K562 (cell line): ENCODE data around the gene NBEAL1. TPM values are rescaled to one million over a fixed set of nuclear protein-coding genes. Genes with fewer than 3 reads are reported as not detected.

Experiments used
- ATAC-seq: fragments of 200-7000 bp; cut with Tn5 transposase; 3 replicates; pipeline ENCODE4 v1.9.1; 2020; ENCODE audit warnings: moderate library complexity
- BruUV-seq: library from RNA; stranded (reverse); fragments of 400-500 nt; replicated peaks from 2 replicates; lab custom pipeline; 2021; lab: Mats Ljungman, UMichigan
- CTCF ChIA-PET: fragments of 300-600 bp; formaldehyde crosslinking; extraction: SDS; loops from one replicate; lab custom pipeline; 2021; ENCODE audit warnings: low intra/inter-chr PET ratio; lab: Yijun Ruan, JAX
- POLR2A ChIA-PET: fragments of 300-600, 350-650 bp; sonication (Branson Sonifier 250); formaldehyde crosslinking; extraction: SDS; loops from one replicate; lab custom pipeline; 2021; ENCODE audit warnings: antibody characterized with exemption, inconsistent platforms; lab: Yijun Ruan, JAX
- DNase-seq, 4 experiments: peaks; one replicate each; pipeline versions ENCODE4 v3.0.0 to v3.0.0-alpha.2; 2011 to 2018; ENCODE audit warnings: low spot score in 3 of 4, mixed read lengths in 3 of 4; ENCODE audit errors: extremely low read depth in 1 of 4
- FAIRE-seq: peaks from 2 replicates; lab custom pipeline; 2011; peaks lifted over from hg19 to GRCh38; lab: Jason Lieb, UNC
- H2AFZ ChIP-seq: 2 replicates; pipeline ENCODE4 v1.6.0; 2011; ENCODE audit warnings: low read depth, low read length, control low read depth, inconsistent platforms
- H3K27ac ChIP-seq: fragments of 200-600 bp; 3 replicates; pipeline ENCODE4 v1.8.0; 2011; ENCODE audit warnings: low read depth, mild to moderate bottlenecking, control low read depth, inconsistent platforms, low read length, moderate library complexity, mixed read lengths; ENCODE audit errors: extremely low read depth
- H3K27me3 ChIP-seq, 2 experiments: fragments of 300-600 bp in 1 of 2; 2 replicates in 1 of 2; 3 replicates in 1 of 2; pipeline versions ENCODE4 v1.6.0 to v1.8.0; 2011; ENCODE audit warnings: inconsistent platforms in 2 of 2, low read length in 2 of 2, mild to moderate bottlenecking in 1 of 2, mixed read lengths in 1 of 2, moderate library complexity in 1 of 2; ENCODE audit not compliant: control insufficient read depth in 2 of 2, insufficient read depth in 2 of 2
- H3K36me3 ChIP-seq: fragments of 300-600 bp; 3 replicates; pipeline ENCODE4 v1.8.0; 2011; ENCODE audit warnings: mild to moderate bottlenecking, low read length, inconsistent platforms; ENCODE audit not compliant: control insufficient read depth, insufficient read depth
- H3K4me1 ChIP-seq, 2 experiments: fragments of 200-600 bp in 1 of 2; replicated peaks in 1 of 2; 2 replicates in 1 of 2; 3 replicates in 1 of 2; pipeline versions ENCODE4 v1.5.1 to v1.8.0; 2011; ENCODE audit warnings: inconsistent platforms in 2 of 2, low read length in 2 of 2, mild to moderate bottlenecking in 1 of 2, mixed read lengths in 1 of 2, moderate library complexity in 1 of 2; ENCODE audit not compliant: control insufficient read depth in 2 of 2, insufficient read depth in 2 of 2
- H3K4me2 ChIP-seq: 2 replicates; pipeline ENCODE4 v1.6.1; 2011; ENCODE audit warnings: low read length, control low read depth, inconsistent platforms, mixed read lengths; ENCODE audit not compliant: insufficient read depth
- H3K4me3 ChIP-seq: fragments of 200-600 bp; sonication (generic), shearing (Covaris generic); 2 replicates; pipeline ENCODE4 v1.5.1; 2016; ENCODE audit warnings: control low read depth, inconsistent platforms
- H3K79me2 ChIP-seq: fragments of 200-600 bp; 3 replicates; pipeline ENCODE4 v1.8.0; 2011; ENCODE audit warnings: low read length, inconsistent platforms; ENCODE audit not compliant: control insufficient read depth, insufficient read depth
- H3K9ac ChIP-seq, 2 experiments: 2 replicates each; pipeline versions ENCODE4 v1.6.0 to v1.6.1; 2011; ENCODE audit warnings: low read depth in 2 of 2, low read length in 2 of 2, control low read depth in 1 of 2, inconsistent platforms in 1 of 2, mild to moderate bottlenecking in 1 of 2, mixed read lengths in 1 of 2; ENCODE audit not compliant: insufficient read depth in 1 of 2
- H3K9me1 ChIP-seq: one replicate; pipeline ENCODE4 v1.6.0; 2011; ENCODE audit warnings: inconsistent platforms, mild to moderate bottlenecking, low read length, moderate library complexity; ENCODE audit not compliant: control insufficient read depth, insufficient read depth
- H3K9me3 ChIP-seq: replicated peaks from 2 replicates; pipeline ENCODE4 v1.5.1; 2011; ENCODE audit warnings: low read depth, low read length, inconsistent platforms; ENCODE audit not compliant: control insufficient read depth, insufficient read depth
- H4K20me1 ChIP-seq: replicated peaks from 2 replicates; pipeline ENCODE4 v1.6.1; 2011; ENCODE audit warnings: low read length, inconsistent platforms, mixed read lengths; ENCODE audit not compliant: control insufficient read depth, insufficient read depth
- ESRRA ChIP-seq: fragments of 450-650 bp; IDR thresholded peaks from 2 replicates; pipeline ENCODE4 v1.6.1; 2014; ENCODE audit warnings: low read depth, mild to moderate bottlenecking, moderate library complexity, borderline replicate concordance
- GATAD2B ChIP-seq: fragments of 450-650 bp; IDR thresholded peaks from 2 replicates; pipeline ENCODE4 v1.6.1; 2017; ENCODE audit warnings: mild to moderate bottlenecking, borderline replicate concordance
- MEIS2 ChIP-seq: fragments of 450-650 bp; IDR thresholded peaks from 2 replicates; pipeline ENCODE4 v1.6.1; 2014; ENCODE audit warnings: mild to moderate bottlenecking; ENCODE audit not compliant: partially characterized antibody
- NFYB ChIP-seq: IDR thresholded peaks from 2 replicates; pipeline ENCODE4 v1.6.1; 2011; ENCODE audit warnings: mild to moderate bottlenecking, moderate library complexity; ENCODE audit not compliant: insufficient read length; ENCODE audit errors: extremely low read depth
- RBM39 ChIP-seq: fragments of 200-400 bp; formaldehyde crosslinking; optimal IDR thresholded peaks from 2 replicates; pipeline ENCODE3; 2018; ENCODE audit warnings: low read depth, low read length
- SMAD2 ChIP-seq: fragments of 150-350 bp; IDR thresholded peaks from 2 replicates; pipeline ENCODE4 v1.6.1; 2014; ENCODE audit warnings: low read depth, mild to moderate bottlenecking, low read length
- TOE1 ChIP-seq, 2 experiments: fragments of 450-650 bp in 1 of 2; sonication (generic) in 1 of 2; formaldehyde crosslinking in 1 of 2; IDR thresholded peaks; 2 replicates each; pipeline versions ENCODE4 v1.7.1 to v1.8.0; 2016 to 2022; ENCODE audit warnings: borderline replicate concordance in 2 of 2, mild to moderate bottlenecking in 2 of 2, antibody characterized with exemption in 1 of 2, inconsistent platforms in 1 of 2, low read depth in 1 of 2, missing genetic modification reagents in 1 of 2, moderate library complexity in 1 of 2
- ZNF12 ChIP-seq: sonication (generic); formaldehyde crosslinking; IDR thresholded peaks from 2 replicates; pipeline ENCODE4 v1.4.0; 2020; ENCODE audit warnings: mild to moderate bottlenecking, missing genetic modification reagents
- WGBS: fragments of 100-300 bp; shearing (Covaris generic); methylation state at CpG from one replicate; pipeline ENCODE4 v1.1.6; 2016; ENCODE audit warnings: low coverage, mixed read lengths; ENCODE audit not compliant: insufficient coverage; ENCODE audit errors: missing lambda C conversion rate; 5-methylcytosine and 5-hydroxymethylcytosine counted together
- in situ Hi-C: fragments of 300-500 bp; cut with MboI; formaldehyde crosslinking; loops from 4 replicates; pipeline ENCODE4 v1.15.0; 2018; ENCODE audit warnings: inconsistent platforms, mixed read lengths
- intact Hi-C: fragments of 100-400 bp; cut with micrococcal nuclease; formaldehyde crosslinking; loops from 2 replicates; pipeline ENCODE4 v1.14.2; 2022
- polyA plus RNA-seq, 8 experiments: library from polyadenylated mRNA; depleted of rRNA in 4 of 8; stranded (reverse) in 5 of 8; unstranded in 3 of 8; fragments of >200 nt; fragmentation: Nextera tagmentation in 2 of 8; fragmentation: Illumina TruSeq in 1 of 8; extraction: Ambion mirVana in 2 of 8; extraction: Trizol in 1 of 8; gene quantifications; 2 replicates each; pipeline versions ENCODE4 v1.2.1 to v1.2.3, GENCODE V29; 2011 to 2014; ENCODE audit warnings: inconsistent platforms in 1 of 8, missing spikeins in 1 of 8
- total RNA-seq, 7 experiments: library from RNA; depleted of rRNA in 6 of 7; stranded (reverse); fragments of >200 nt in 6 of 7; fragmentation: Illumina TruSeq in 2 of 7; extraction: Trizol in 2 of 7; gene quantifications; 2 replicates each; pipeline versions ENCODE4 v1.2.1 to v1.2.3, GENCODE V29; 2011 to 2021; ENCODE audit warnings: low replicate concordance in 1 of 7
- TF ChIP-seq, protein P1 (sequence below): sonication (generic); formaldehyde crosslinking; IDR thresholded peaks from 2 replicates; pipeline ENCODE4 v1.8.0; 2022; ENCODE audit warnings: mild to moderate bottlenecking, low read depth, missing genetic modification reagents

Gene NBEAL1
- total and polyA plus RNA-seq, 9 of the 15 experiments (the other 6 are each of a cell fraction or from before 2014, with no cell fraction given), result 2.1 to 13.5 (median 7.3) TPM

DNA sequence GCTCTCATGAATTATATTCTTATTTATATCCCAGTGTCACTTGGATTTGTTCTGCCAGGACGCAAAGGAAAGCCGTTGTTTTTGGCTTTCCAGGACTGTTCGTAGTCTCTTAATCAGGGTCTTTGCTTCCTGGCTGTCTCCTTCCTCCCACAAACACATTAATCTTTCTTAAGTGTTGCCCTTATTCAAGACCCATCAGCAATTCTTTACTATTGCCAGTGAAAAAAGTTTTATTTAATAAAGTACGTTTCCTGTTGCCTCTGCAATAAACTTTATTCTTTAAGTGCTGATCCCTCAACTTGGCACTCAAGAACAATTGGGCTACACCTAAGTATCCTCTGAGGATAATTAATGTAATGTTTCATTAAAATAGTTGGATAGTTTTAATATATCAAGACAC is 155.8 kb downstream of the NBEAL1 start:
- FAIRE-seq, result no peak
- BruUV-seq, result no TSS peak
- POLR2A ChIA-PET, result no interaction called here

DNA sequence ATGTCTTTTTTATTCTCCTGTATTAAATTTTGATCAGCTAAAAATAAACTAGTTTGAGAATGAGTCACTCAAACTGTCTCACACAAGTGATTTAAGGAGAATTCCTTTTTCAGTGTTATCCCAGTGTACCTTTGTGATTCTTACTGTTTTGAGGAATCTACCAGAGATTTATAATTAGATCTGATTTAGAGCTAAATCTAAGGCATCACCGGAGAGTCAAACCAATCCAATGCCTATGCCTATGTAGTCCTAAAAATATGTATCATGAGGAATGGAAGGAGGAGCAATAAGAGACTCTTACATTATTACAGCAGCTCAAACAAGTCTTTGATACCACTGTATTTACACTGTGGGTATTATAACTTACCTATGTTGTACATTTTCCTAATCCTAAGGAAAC is 160.7 kb downstream of the NBEAL1 start:
- POLR2A ChIA-PET, result interaction anchor here (0.5 to 2.3 kb wide), 5 partner anchors 10 to 296 kb away, joined by 3 to 6 read pairs (median 3); no protein-coding TSS in a partner anchor
- H3K9me3 ChIP-seq, result no peaks in the 10 kb centered on the region
- no peak overlapping the region for H3K9ac ChIP-seq
- no peaks in the 10 kb centered on the region for H3K4me1 ChIP-seq
- H3K27me3 ChIP-seq, result no peaks in the 10 kb centered on the region
- no peaks in the 10 kb centered on the region for H4K20me1 ChIP-seq
- in situ Hi-C loops (no loop called here), intact Hi-C loops (no loop called here)
- CTCF ChIA-PET, result no interaction called here
- TF ChIP-seq RBM39 (no peak), TOE1 (IDR thresholded peaks at IDR 0.05; ENCODE audit: borderline replicate concordance) (no peak), TOE1 (CRISPR knock-in tag; IDR thresholded peaks at IDR 0.05; ENCODE audit: borderline replicate concordance, low read depth) (no peak), MEIS2 (no peak), NFYB (no peak), SMAD2 (no peak), ZNF12 (no peak)
- TF ChIP-seq, protein P1, sequence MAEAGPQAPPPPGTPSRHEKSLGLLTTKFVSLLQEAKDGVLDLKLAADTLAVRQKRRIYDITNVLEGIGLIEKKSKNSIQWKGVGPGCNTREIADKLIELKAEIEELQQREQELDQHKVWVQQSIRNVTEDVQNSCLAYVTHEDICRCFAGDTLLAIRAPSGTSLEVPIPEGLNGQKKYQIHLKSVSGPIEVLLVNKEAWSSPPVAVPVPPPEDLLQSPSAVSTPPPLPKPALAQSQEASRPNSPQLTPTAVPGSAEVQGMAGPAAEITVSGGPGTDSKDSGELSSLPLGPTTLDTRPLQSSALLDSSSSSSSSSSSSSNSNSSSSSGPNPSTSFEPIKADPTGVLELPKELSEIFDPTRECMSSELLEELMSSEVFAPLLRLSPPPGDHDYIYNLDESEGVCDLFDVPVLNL (CRISPR knock-in tag), result no peak
- no peaks in the 10 kb centered on the region for H3K36me3 ChIP-seq
- H3K27ac ChIP-seq, result no peak overlapping the region
- 89% methylated on average over 1 of the region's 1 CpG for WGBS
- no TSS peak for BruUV-seq
- DNase-seq (no peak), ATAC-seq (no peak), FAIRE-seq (no peak)
- H3K4me3 ChIP-seq, result no peak overlapping the region
- H3K79me2 ChIP-seq, result no peaks in the 10 kb centered on the region
- no peak overlapping the region for H3K4me2 ChIP-seq
- H3K9me1 ChIP-seq, result no peaks in the 10 kb centered on the region
- H2AFZ ChIP-seq, result no peak overlapping the region

More for the DNA sequence above, 155.8 kb downstream of the NBEAL1 start:
- ATAC-seq (no peak), DNase-seq (no peak)
- H2AFZ ChIP-seq, result no peak overlapping the region
- H3K4me1 ChIP-seq, result no peaks in the 10 kb centered on the region
- no peaks in the 10 kb centered on the region for H3K36me3 ChIP-seq
- H3K4me2 ChIP-seq, result no peak overlapping the region
- WGBS, result 85% methylated on average over 4 of the region's 4 CpGs
- H3K27ac ChIP-seq, result no peak overlapping the region
- no peaks in the 10 kb centered on the region for H3K79me2 ChIP-seq
- no peaks in the 10 kb centered on the region for H4K20me1 ChIP-seq
- H3K9ac ChIP-seq, result no peak overlapping the region
- TF ChIP-seq ESRRA, result no peak
- no peak for TF ChIP-seq GATAD2B
- intact Hi-C loops (no loop called here), in situ Hi-C loops (no loop called here)
- no peaks in the 10 kb centered on the region for H3K9me3 ChIP-seq
- no peaks in the 10 kb centered on the region for H3K27me3 ChIP-seq
- CTCF ChIA-PET, result no interaction called here
- no peaks in the 10 kb centered on the region for H3K9me1 ChIP-seq
- no peak overlapping the region for H3K4me3 ChIP-seq
